Progenitor cell of endocrine pancreas (in vitro differentiated cells): ENCODE data around the gene CRYBG2. TPM values are rescaled to one million over a fixed set of nuclear protein-coding genes. Genes with fewer than 3 reads are reported as not detected.
A peak's percentile ranks its signal among the peaks of the same experiment; 100 is the strongest.

Experiments
- DNase-seq: peaks from one replicate; pipeline ENCODE4 v3.0.0; 2021; ENCODE audit warnings: low spot score; ENCODE audit not compliant: unreplicated experiment
- H3K27ac Mint-ChIP-seq: 2 replicates; pipeline ENCODE4 v1.8.0; 2021; ENCODE audit warnings: mild to moderate bottlenecking, moderate library complexity, mixed read lengths
- H3K27me3 Mint-ChIP-seq: 2 replicates; pipeline ENCODE4 v1.8.0; 2021; ENCODE audit warnings: mixed read lengths
- H3K36me3 Mint-ChIP-seq: 2 replicates; pipeline ENCODE4 v1.8.0; 2022; ENCODE audit warnings: mixed read lengths; ENCODE audit not compliant: insufficient read depth
- H3K4me1 Mint-ChIP-seq: 2 replicates; pipeline ENCODE4 v1.8.0; 2021; ENCODE audit warnings: low read depth, mixed read lengths
- H3K4me3 Mint-ChIP-seq: 2 replicates; pipeline ENCODE4 v1.8.0; 2021; ENCODE audit warnings: low read depth, mild to moderate bottlenecking, moderate library complexity, mixed read lengths
- H3K9me3 Mint-ChIP-seq: 2 replicates; pipeline ENCODE4 v1.8.0; 2021; ENCODE audit warnings: low read depth, mixed read lengths
- CTCF ChIP-seq: fragments of 200-600 bp; sonication (generic); IDR thresholded peaks from one replicate; pipeline ENCODE4 v1.5.0; 2021; ENCODE audit warnings: antibody characterized with exemption, mild to moderate bottlenecking; ENCODE audit not compliant: unreplicated experiment
- total RNA-seq: library from RNA; stranded (reverse); gene quantifications from 2 replicates; pipeline ENCODE4 v1.2.1, GENCODE V29; 2021

The CRYBG2 gene
- total RNA-seq, 1 donor from 2014 or later, result 13.8 TPM

GRCh38 chr1:26278303-26278702 is 75.6 kb downstream of the CRYBG2 start:
- no peaks in the 10 kb centered on the region for H3K27me3 Mint-ChIP-seq

GRCh38 chr1:26277719-26278118 is 76.2 kb downstream of the CRYBG2 start:
- peak overlapping the region; percentile 24 for H3K4me3 Mint-ChIP-seq
- peaks cover 36% of the 10 kb centered on the region for H3K4me1 Mint-ChIP-seq
- H3K9me3 Mint-ChIP-seq, result no peaks in the 10 kb centered on the region
- DNase-seq, result no peak
- no peak for TF ChIP-seq CTCF
- H3K27me3 Mint-ChIP-seq, result no peaks in the 10 kb centered on the region
- H3K27ac Mint-ChIP-seq, result peak overlapping the region; percentile 73
- peaks cover 8% of the 10 kb centered on the region for H3K36me3 Mint-ChIP-seq

More at GRCh38 chr1:26278303-26278702, 75.6 kb downstream of the CRYBG2 start:
- Mint-ChIP-seq H3K4me1 (peaks cover 36% of the 10 kb centered on the region), H3K27ac (no peak overlapping the region), H3K9me3 (no peaks in the 10 kb centered on the region), H3K36me3 (peaks cover 6% of the 10 kb centered on the region), H3K4me3 (no peak overlapping the region)
- DNase-seq, result no peak
- TF ChIP-seq CTCF, result no peak

- Mint-ChIP-seq H3K4me1 (peaks cover 36% of the 10 kb centered on the region), H3K27ac (peak overlapping the region; percentile 2), H3K9me3 (no peaks in the 10 kb centered on the region), H3K36me3 (peaks cover 10% of the 10 kb centered on the region), H3K27me3 (no peaks in the 10 kb centered on the region), H3K4me3 (peak overlapping the region; percentile 24)
- DNase-seq, result no peak
- no peak for TF ChIP-seq CTCF
These were observed 76.7 kb downstream of the CRYBG2 start for GRCh38 chr1:26277261-26277661.

- DNase-seq, result no peak
- Mint-ChIP-seq H3K4me3 (no peak overlapping the region), H3K4me1 (peaks cover 34% of the 10 kb centered on the region), H3K27ac (no peak overlapping the region), H3K9me3 (no peaks in the 10 kb centered on the region), H3K36me3 (peaks cover 14% of the 10 kb centered on the region), H3K27me3 (no peaks in the 10 kb centered on the region)
- TF ChIP-seq CTCF, result no peak
These were observed 77.5 kb downstream of the CRYBG2 start for GRCh38 chr1:26276432-26276838.

GRCh38 chr1:26275580-26276431 is 78.1 kb downstream of the CRYBG2 start:
- DNase-seq, result peak; percentile 61
- Mint-ChIP-seq H3K4me1 (peaks cover 29% of the 10 kb centered on the region), H3K4me3 (no peak overlapping the region), H3K9me3 (no peaks in the 10 kb centered on the region), H3K36me3 (peaks cover 17% of the 10 kb centered on the region), H3K27me3 (no peaks in the 10 kb centered on the region), H3K27ac (peak overlapping the region; percentile 82)
- TF ChIP-seq CTCF, result peak; percentile 73
